Right kidney (tissue), 1 donor: ENCODE results near the gene UQCRC1.

Experiments
- DNase-seq: peaks from one replicate; pipeline ENCODE4 v3.0.0-alpha.2; 2016

UQCRC1 gene

GRCh38 chr3:48634661-48635221 lies 25.3 kb upstream of the UQCRC1 start:
- no peak for DNase-seq

- DNase-seq = no peak
Measured at GRCh38 chr3:48633743-48634142, 24.3 kb upstream of the UQCRC1 start.

GRCh38 chr3:48633256-48633655 lies 23.8 kb upstream of the UQCRC1 start:
- DNase-seq = no peak

- no peak for DNase-seq
Measured at GRCh38 chr3:48631516-48632448, 22.3 kb upstream of the UQCRC1 start.

GRCh38 chr3:48630833-48631232 lies 21.4 kb upstream of the UQCRC1 start:
- no peak for DNase-seq

- no peak for DNase-seq
Measured at GRCh38 chr3:48630407-48630806, 21.0 kb upstream of the UQCRC1 start.

GRCh38 chr3:48629894-48630293 lies 20.4 kb upstream of the UQCRC1 start:
- DNase-seq = no peak

GRCh38 chr3:48628277-48629017 lies 19.0 kb upstream of the UQCRC1 start:
- DNase-seq = no peak

GRCh38 chr3:48625600-48625999 lies 16.2 kb upstream of the UQCRC1 start:
- DNase-seq = no peak

GRCh38 chr3:48624767-48625166 lies 15.3 kb upstream of the UQCRC1 start:
- no peak for DNase-seq

GRCh38 chr3:48623851-48624547 lies 14.6 kb upstream of the UQCRC1 start:
- DNase-seq = no peak

GRCh38 chr3:48621461-48621869 lies 12.0 kb upstream of the UQCRC1 start, which contains the start of gene TMEM89:
TSS of gene TMEM89 (minus strand) at chr3:48621769. CDS start at chr3:48621756, 13 bp downstream.
- no peak for DNase-seq

GRCh38 chr3:48619541-48620524 lies 10.4 kb upstream of the UQCRC1 start:
- no peak for DNase-seq

- no peak for DNase-seq
Measured at GRCh38 chr3:48617559-48617958, 8.1 kb upstream of the UQCRC1 start.

GRCh38 chr3:48614044-48614443 lies 4.6 kb upstream of the UQCRC1 start:
- no peak for DNase-seq

GRCh38 chr3:48612309-48612708 lies 2.9 kb upstream of the UQCRC1 start:
- no peak for DNase-seq

- no peak for DNase-seq
Measured at GRCh38 chr3:48607519-48607918, 1.9 kb downstream of the UQCRC1 start.

GRCh38 chr3:48601622-48601994 lies 7.8 kb downstream of the UQCRC1 start:
- DNase-seq = no peak

GRCh38 chr3:48600711-48601621 lies 8.5 kb downstream of the UQCRC1 start:
- DNase-seq = no peak
